ENCODE results near the gene PLEKHA7. TPM values are rescaled to one million over a fixed set of nuclear protein-coding genes. Genes with fewer than 3 reads are reported as not detected.

PLEKHA7 gene
- total and polyA plus RNA-seq, 2 of the 13 experiments (the other 11 are each of a cell fraction or from before 2014, with no cell fraction given), result 17.5 to 18.7 TPM

DNA sequence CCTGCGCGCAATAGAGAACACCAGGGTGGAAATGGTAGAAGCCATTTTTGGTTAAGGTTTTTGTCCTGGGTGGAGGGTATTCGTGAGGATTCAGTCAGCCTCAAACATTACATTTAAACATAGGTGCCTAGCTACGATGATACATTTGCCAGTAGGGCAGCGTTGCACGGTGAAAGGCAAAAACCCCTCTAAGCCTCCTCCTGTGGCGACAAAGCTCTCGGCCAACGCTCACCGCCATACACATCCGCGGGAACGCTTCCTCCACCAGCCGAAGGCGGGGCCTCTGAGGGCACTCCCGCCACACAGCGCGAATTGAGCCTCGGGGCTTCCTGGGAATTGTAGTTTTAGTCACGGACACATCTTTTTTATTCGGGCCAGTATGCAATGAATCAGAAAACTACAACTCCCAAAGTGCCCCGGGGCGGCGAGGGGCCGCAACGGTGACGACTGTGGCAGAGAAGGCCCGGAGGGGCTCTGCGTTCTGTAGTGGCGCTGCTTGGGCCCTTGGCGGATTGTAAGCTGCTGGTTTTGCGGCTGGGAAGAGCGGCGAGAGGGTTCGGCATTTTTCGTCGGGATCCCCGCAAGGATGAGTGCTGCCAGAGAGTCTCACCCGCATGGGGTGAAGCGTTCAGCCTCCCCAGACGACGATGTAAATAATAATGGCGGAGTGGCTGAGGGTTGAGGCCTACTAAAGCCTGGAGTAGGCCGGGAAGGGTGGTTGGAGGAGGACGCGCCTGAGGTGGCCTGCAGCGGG, 275.8 kb downstream of the PLEKHA7 start, which contains the start of gene C11orf58 (continued):
- TF ChIP-seq ZNF678 (CRISPR knock-in tag; IDR thresholded peaks at IDR 0.05) (peak; percentile 82; the same call in 1 of the 2 replicates), ZFX (CRISPR knock-in tag; IDR thresholded peaks at IDR 0.05; ENCODE audit: low read depth) (peak; percentile 100), GTF2F1 (IDR thresholded peaks at IDR 0.05; ENCODE audit: low read length) (0 out of 2 replicates have a peak, but pooled peaks have one; percentile 70), ZSCAN31 (CRISPR knock-in tag; IDR thresholded peaks at IDR 0.05; ENCODE audit: low read depth) (0 out of 2 replicates have a peak, but pooled peaks have one; percentile 71), ZNF747 (CRISPR knock-in tag; IDR thresholded peaks at IDR 0.05; ENCODE audit: borderline replicate concordance) (no peak), RFX5 (IDR thresholded peaks at IDR 0.05; ENCODE audit: low read depth, low read length) (no peak; the same call in 1 of the 2 replicates), ELF1 (CRISPR knock-in tag; IDR thresholded peaks at IDR 0.05) (peak; percentile 59; the same call in 1 of the 2 replicates), BRD4 (CRISPR knock-in tag; IDR thresholded peaks at IDR 0.05) (peak; percentile 79; the same call in 1 of the 2 replicates), KDM5A (IDR thresholded peaks at IDR 0.05; ENCODE audit: borderline replicate concordance, low read length) (peak; percentile 83), ZNF160 (CRISPR knock-in tag; IDR thresholded peaks at IDR 0.05) (peak; percentile 52; the same call in 1 of the 2 replicates), ZNF331 (CRISPR knock-in tag; IDR thresholded peaks at IDR 0.05) (peak; percentile 77), NFYB (CRISPR knock-in tag; IDR thresholded peaks at IDR 0.05) (peak; percentile 38; the same call in 1 of the 2 replicates), NCOA5 (CRISPR knock-in tag; IDR thresholded peaks at IDR 0.05) (no peak), NCOA1 (CRISPR knock-in tag; IDR thresholded peaks at IDR 0.05) (0 out of 2 replicates have a peak, but pooled peaks have one; percentile 32), GPN1 (CRISPR knock-in tag; IDR thresholded peaks at IDR 0.05; ENCODE audit: borderline replicate concordance) (no peak), CREM (IDR thresholded peaks at IDR 0.05) (peak; percentile 98), CREM (CRISPR knock-in tag; IDR thresholded peaks at IDR 0.05) (no peak), ZNF879 (CRISPR knock-in tag; IDR thresholded peaks at IDR 0.05) (peak; percentile 80; the same call in 1 of the 2 replicates), ZNF768 (CRISPR knock-in tag; IDR thresholded peaks at IDR 0.05) (peak; percentile 51; the same call in 1 of the 2 replicates), HNRNPH1 (optimal IDR thresholded peaks at IDR 0.05; ENCODE audit: low read depth, low read length) (no peak), MAFF (IDR thresholded peaks at IDR 0.05; ENCODE audit: low read depth, low read length) (no peak), ZFP37 (CRISPR knock-in tag; IDR thresholded peaks at IDR 0.05; ENCODE audit: borderline replicate concordance) (no peak), TCF12 (IDR thresholded peaks at IDR 0.05) (no peak), TCF12 (CRISPR knock-in tag; IDR thresholded peaks at IDR 0.05) (peak; percentile 73; the same call in 1 of the 2 replicates), TGIF2 (CRISPR knock-in tag; IDR thresholded peaks at IDR 0.05) (peak; percentile 62; the same call in 1 of the 2 replicates)
- TF ChIP-seq, protein P1, sequence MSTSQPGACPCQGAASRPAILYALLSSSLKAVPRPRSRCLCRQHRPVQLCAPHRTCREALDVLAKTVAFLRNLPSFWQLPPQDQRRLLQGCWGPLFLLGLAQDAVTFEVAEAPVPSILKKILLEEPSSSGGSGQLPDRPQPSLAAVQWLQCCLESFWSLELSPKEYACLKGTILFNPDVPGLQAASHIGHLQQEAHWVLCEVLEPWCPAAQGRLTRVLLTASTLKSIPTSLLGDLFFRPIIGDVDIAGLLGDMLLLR (CRISPR knock-in tag; IDR thresholded peaks at IDR 0.05), result no peak; the same call in 1 of the 2 replicates
- TF ChIP-seq, protein P2, sequence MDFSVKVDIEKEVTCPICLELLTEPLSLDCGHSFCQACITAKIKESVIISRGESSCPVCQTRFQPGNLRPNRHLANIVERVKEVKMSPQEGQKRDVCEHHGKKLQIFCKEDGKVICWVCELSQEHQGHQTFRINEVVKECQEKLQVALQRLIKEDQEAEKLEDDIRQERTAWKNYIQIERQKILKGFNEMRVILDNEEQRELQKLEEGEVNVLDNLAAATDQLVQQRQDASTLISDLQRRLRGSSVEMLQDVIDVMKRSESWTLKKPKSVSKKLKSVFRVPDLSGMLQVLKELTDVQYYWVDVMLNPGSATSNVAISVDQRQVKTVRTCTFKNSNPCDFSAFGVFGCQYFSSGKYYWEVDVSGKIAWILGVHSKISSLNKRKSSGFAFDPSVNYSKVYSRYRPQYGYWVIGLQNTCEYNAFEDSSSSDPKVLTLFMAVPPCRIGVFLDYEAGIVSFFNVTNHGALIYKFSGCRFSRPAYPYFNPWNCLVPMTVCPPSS (IDR thresholded peaks at IDR 0.05), result no peak
